Measurements from ENCODE around the gene NUMBL. TPM values are rescaled to one million over a fixed set of nuclear protein-coding genes. Genes with fewer than 3 reads are reported as not detected.

NUMBL gene
- total RNA-seq, 1 experiment from 2014 or later: 41.7 TPM

- ATAC-seq (no peak), DNase-seq (ENCODE audit: low read depth, low spot score) (no peak)
- no peaks in the 10 kb centered on the region for H3K9me2 ChIP-seq (ENCODE audit: insufficient read depth)
- peaks cover 0 to 18% of the 10 kb centered on the region in 2 experiments; a peak in 2 of 4 replicates for H3K36me3 ChIP-seq (ENCODE audit: control insufficient read depth in 1 of 2, insufficient read depth in 2 of 2, low read length in 2 of 2)
- H3K27me3 ChIP-seq (ENCODE audit: insufficient read depth, low read length): no peaks in the 10 kb centered on the region
- ChIA-PET CTCF (no interaction called here), POLR2A (no interaction called here), RAD21 (ENCODE audit: low non-redundant PET in 1 of 2, low total read pairs in 2 of 2, uncharacterized antibody in 2 of 2, unreplicated experiment in 2 of 2) (no interaction called here)
- H4K20me1 ChIP-seq (ENCODE audit: insufficient read depth): no peaks in the 10 kb centered on the region
- intact Hi-C loops (cut with micrococcal nuclease): loop anchor here (5.0 kb wide), 1 partner anchor 78 kb away; the partner anchor contains the start of gene EGLN2
- peak overlapping the region; percentile 63 to 84 for H3K4me3 ChIP-seq (replicated peaks in 1 of 2; ENCODE audit: low read depth in 1 of 2, low read length in 2 of 2)
- no peak overlapping the region for H2AFZ ChIP-seq (ENCODE audit: low read depth, low read length, poor library complexity, severe bottlenecking)
- H3K79me2 ChIP-seq (ENCODE audit: insufficient read depth, low read length): peaks cover 70% of the 10 kb centered on the region
- H3K9ac ChIP-seq (ENCODE audit: low read length): peak overlapping the region; percentile 95
- BruUV-seq (replicated peaks): no TSS peak
- TF ChIP-seq ZBTB33 (IDR thresholded peaks at IDR 0.05; ENCODE audit: extremely low read depth, insufficient replicate concordance, low read length): no peak
- no peak for TF ChIP-seq FOSL1 (IDR thresholded peaks at IDR 0.05; ENCODE audit: low read depth)
- no peak for TF ChIP-seq ZNF274 (IDR thresholded peaks at IDR 0.05; ENCODE audit: low read depth, low read length)
- TF ChIP-seq, protein P1, sequence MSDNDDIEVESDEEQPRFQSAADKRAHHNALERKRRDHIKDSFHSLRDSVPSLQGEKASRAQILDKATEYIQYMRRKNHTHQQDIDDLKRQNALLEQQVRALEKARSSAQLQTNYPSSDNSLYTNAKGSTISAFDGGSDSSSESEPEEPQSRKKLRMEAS (IDR thresholded peaks at IDR 0.05): no peak
- no peak for TF ChIP-seq POLR2AphosphoS5 (IDR thresholded peaks at IDR 0.05; ENCODE audit: low read depth, low read length)
- TF ChIP-seq RAD21 (IDR thresholded peaks at IDR 0.05; ENCODE audit: low read depth): no peak
- no peak for TF ChIP-seq EZH2 (IDR thresholded peaks at IDR 0.05)
- TF ChIP-seq SP1 (IDR thresholded peaks at IDR 0.05; ENCODE audit: low read depth): no peak
- no peak for TF ChIP-seq POLR2A (IDR thresholded peaks at IDR 0.05; ENCODE audit: borderline replicate concordance, extremely low read depth, insufficient read depth, insufficient read length)
- TF ChIP-seq TCF7L2 (IDR thresholded peaks at IDR 0.05; ENCODE audit: borderline replicate concordance, extremely low read depth, insufficient read depth, insufficient read length): no peak
- no peak for TF ChIP-seq JUND (IDR thresholded peaks at IDR 0.05)
- no peak for TF ChIP-seq EZH2phosphoT487 (IDR thresholded peaks at IDR 0.05; ENCODE audit: borderline replicate concordance)
- no peak for TF ChIP-seq ATF3 (IDR thresholded peaks at IDR 0.05)
- no peak for TF ChIP-seq EGR1 (IDR thresholded peaks at IDR 0.05; ENCODE audit: low read depth)
- no peak for TF ChIP-seq CTCF (IDR thresholded peaks at IDR 0.05 in 2 of 3, conservative IDR thresholded peaks at IDR 0.05 in 1 of 3; ENCODE audit: borderline replicate concordance in 1 of 3, insufficient read depth in 1 of 3, low read depth in 2 of 3, low read length in 2 of 3)
- peak overlapping the region; percentile 97 for H3K4me2 ChIP-seq (ENCODE audit: low read length)
- H3K9me3 ChIP-seq (ENCODE audit: control insufficient read depth in 1 of 2, insufficient read depth in 1 of 2, low read depth in 1 of 2, low read length in 2 of 2): no peaks in the 10 kb centered on the region
- H3K27ac ChIP-seq (ENCODE audit: low read depth, low read length): peak overlapping the region; percentile 92
- peaks cover 9 to 62% of the 10 kb centered on the region in 2 experiments for H3K4me1 ChIP-seq (ENCODE audit: control insufficient read depth in 1 of 2, insufficient read depth in 2 of 2, low read length in 2 of 2)
Observed at GRCh38 chr19:40719414-40719894, 29.0 kb upstream of the NUMBL start.

Data from HCT116 (cell line).